Nephron (organoid): ENCODE data around the gene MTFMT.
A peak's percentile ranks its signal among the peaks of the same experiment; 100 is the strongest.

Experiments used
- H3K27ac Mint-ChIP-seq, 3 experiments: 2 replicates each; pipeline ENCODE4 v1.8.0; 2020; ENCODE audit warnings: mixed read lengths in 3 of 3, mild to moderate bottlenecking in 2 of 3, moderate library complexity in 1 of 3
- H3K27me3 Mint-ChIP-seq: 2 replicates; pipeline ENCODE4 v1.8.0; 2021; ENCODE audit warnings: low read depth, mild to moderate bottlenecking, moderate library complexity, mixed read lengths
- H3K36me3 Mint-ChIP-seq: 2 replicates; pipeline ENCODE4 v1.8.0; 2020; ENCODE audit warnings: low read depth, mixed read lengths
- H3K4me1 Mint-ChIP-seq: 2 replicates; pipeline ENCODE4 v1.8.0; 2020; ENCODE audit warnings: mixed read lengths
- H3K4me3 Mint-ChIP-seq, 3 experiments: 2 replicates each; pipeline ENCODE4 v1.8.0; 2020; ENCODE audit warnings: mild to moderate bottlenecking in 3 of 3, mixed read lengths in 3 of 3, moderate library complexity in 2 of 3
- H3K9me3 Mint-ChIP-seq: 2 replicates; pipeline ENCODE4 v1.8.0; 2020; ENCODE audit warnings: mixed read lengths
- TF ChIP-seq, protein P1 (sequence below), 3 experiments: fragments of 200-600 bp; sonication (generic); IDR thresholded peaks; one replicate each; pipeline ENCODE4 v1.5.0; 2021; ENCODE audit warnings: antibody characterized with exemption in 3 of 3; ENCODE audit not compliant: unreplicated experiment in 3 of 3

The MTFMT gene

DNA sequence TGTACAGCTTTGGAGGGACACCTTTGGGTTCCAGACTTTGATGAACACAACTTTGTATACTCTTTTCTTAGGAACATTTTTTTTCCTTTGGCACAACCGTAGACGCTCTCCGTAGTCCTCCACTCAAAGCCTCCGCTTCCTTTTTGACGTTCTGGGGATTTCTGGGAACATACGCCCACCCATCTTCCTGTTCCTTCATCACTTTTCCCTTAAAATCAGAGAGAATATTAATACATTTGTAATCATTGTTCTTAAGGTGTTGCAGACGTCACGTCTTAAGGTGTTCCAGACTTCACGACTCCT lies 39.3 kb downstream of the MTFMT start:
- Mint-ChIP-seq H3K4me3 (peak overlapping the region; percentile 90 to 99 (median 99)), H3K36me3 (peaks cover 15% of the 10 kb centered on the region), H3K27ac (peak overlapping the region; percentile 98 to 99 (median 98)), H3K4me1 (peaks cover 58% of the 10 kb centered on the region), H3K27me3 (peaks cover 3% of the 10 kb centered on the region), H3K9me3 (no peaks in the 10 kb centered on the region)
- TF ChIP-seq, protein P1, sequence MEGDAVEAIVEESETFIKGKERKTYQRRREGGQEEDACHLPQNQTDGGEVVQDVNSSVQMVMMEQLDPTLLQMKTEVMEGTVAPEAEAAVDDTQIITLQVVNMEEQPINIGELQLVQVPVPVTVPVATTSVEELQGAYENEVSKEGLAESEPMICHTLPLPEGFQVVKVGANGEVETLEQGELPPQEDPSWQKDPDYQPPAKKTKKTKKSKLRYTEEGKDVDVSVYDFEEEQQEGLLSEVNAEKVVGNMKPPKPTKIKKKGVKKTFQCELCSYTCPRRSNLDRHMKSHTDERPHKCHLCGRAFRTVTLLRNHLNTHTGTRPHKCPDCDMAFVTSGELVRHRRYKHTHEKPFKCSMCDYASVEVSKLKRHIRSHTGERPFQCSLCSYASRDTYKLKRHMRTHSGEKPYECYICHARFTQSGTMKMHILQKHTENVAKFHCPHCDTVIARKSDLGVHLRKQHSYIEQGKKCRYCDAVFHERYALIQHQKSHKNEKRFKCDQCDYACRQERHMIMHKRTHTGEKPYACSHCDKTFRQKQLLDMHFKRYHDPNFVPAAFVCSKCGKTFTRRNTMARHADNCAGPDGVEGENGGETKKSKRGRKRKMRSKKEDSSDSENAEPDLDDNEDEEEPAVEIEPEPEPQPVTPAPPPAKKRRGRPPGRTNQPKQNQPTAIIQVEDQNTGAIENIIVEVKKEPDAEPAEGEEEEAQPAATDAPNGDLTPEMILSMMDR (IDR thresholded peaks at IDR 0.05; ENCODE audit: unreplicated experiment in 3 of 3): no peak

DNA sequence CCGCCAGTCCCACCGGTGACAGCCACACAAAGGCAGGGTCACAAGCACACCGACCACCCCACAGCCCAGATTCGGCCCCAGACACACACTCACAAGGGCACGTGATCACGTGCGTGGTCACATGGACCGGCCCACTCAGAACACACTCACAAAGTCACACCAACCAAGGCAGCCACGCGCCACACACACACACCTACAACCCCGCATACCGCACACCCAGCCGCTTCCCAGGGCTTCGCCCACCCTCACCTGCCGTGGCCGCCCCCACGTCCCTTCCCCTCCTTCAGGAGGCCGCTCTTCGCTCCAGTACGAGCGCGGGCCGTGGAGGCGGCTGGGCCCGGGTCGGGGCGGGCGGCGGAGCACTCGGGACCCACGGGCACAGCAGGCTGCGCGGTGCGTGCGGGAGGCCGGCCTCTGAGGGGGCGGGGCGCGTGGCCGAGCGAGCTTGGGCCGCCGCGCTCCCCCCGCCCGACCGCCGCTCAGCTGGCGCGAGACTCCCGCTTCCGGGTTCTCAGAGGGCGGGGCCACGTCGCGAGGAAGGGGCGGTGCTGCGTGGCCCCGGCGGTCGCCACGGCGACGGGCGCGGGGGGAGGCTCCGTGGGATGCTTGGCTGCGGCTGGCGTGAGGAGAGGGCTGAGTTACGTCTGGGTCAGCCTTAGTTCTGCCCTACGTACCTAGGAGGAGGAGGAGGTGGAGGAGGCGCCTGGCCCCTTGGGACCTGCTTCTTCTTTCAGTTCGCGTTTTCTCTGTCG lies 39.8 kb downstream of the MTFMT start, which contains the start of gene SPG21:
Gene SPG21, minus strand, starts transcription at position 499 of the 752 bp plus-strand sequence. CDS start 6,345 bp downstream, outside the sequence.
- H3K27ac Mint-ChIP-seq: peak within 1 kb of the TSS; percentile 99
- no peaks in the 10 kb centered on the region for H3K9me3 Mint-ChIP-seq
- H3K4me1 Mint-ChIP-seq: peaks cover 61% of the 10 kb centered on the region
- peaks cover 15% of the 10 kb centered on the region for H3K36me3 Mint-ChIP-seq
- H3K4me3 Mint-ChIP-seq: peak within 1 kb of the TSS; percentile 99 to 100 (median 99)
- TF ChIP-seq, protein P1 (IDR thresholded peaks at IDR 0.05; ENCODE audit: unreplicated experiment in 3 of 3): no peak
- peaks cover 3% of the 10 kb centered on the region for H3K27me3 Mint-ChIP-seq

DNA sequence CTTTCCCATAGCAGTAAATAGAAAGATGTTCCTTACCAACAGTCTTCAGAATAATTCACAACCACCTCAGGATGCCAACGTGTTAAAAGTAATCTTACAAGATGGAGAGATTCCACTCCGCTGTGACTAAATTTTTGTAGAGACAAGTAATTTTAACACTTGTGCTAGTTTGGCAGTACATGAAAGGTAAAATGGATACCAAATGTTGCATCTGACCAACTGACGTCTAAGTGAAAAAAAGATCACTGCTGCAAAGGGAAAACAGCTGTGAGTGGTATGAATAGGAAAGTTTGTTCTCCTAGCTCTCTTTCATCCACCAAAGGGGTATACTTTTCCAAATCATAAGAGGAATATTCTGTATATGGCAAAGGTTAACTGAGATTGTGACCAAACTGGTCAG lies 42.3 kb downstream of the MTFMT start:
- H3K36me3 Mint-ChIP-seq: peaks cover 18% of the 10 kb centered on the region
- H3K27ac Mint-ChIP-seq: peak overlapping the region; percentile 47 to 99 (median 70)
- peak overlapping the region; percentile 99 to 100 (median 99) for H3K4me3 Mint-ChIP-seq
- H3K4me1 Mint-ChIP-seq: peaks cover 61% of the 10 kb centered on the region
- H3K9me3 Mint-ChIP-seq: no peaks in the 10 kb centered on the region
- TF ChIP-seq, protein P1 (IDR thresholded peaks at IDR 0.05; ENCODE audit: unreplicated experiment in 3 of 3): no peak
- H3K27me3 Mint-ChIP-seq: peaks cover 3% of the 10 kb centered on the region

DNA sequence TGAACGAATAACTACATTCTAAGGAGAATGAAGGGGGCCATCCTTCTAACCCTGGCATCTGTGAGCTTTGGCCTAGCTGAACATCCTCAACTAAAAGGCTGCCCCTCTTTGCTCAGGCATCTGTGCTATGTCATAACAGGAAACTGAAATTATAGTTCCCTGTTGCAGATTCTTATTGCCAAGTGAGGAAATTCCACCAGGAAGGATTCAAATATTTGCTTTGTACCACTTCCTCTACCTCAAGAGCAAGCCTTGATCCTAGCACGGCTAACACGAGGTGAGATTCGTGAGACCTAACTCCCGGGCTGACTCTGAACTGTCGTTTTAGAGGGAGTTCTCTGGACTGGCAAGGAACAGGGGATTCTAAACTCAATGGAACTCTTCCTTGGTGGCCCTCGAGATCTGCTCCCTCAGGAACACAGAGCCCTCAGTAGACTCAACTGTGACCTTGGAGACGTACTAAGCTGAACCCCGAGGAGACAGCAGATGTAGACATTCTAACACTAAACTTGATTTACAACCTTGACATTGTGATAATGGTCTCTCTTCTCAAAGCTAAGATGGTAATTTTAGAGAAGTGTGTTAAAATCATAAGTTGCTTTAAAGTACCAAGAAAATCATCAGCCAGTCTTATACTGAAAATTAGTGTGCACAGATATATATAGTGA lies 43.9 kb downstream of the MTFMT start:
- Mint-ChIP-seq H3K4me3 (peak overlapping the region; percentile 33 to 81 (median 75)), H3K9me3 (no peaks in the 10 kb centered on the region), H3K27ac (peak overlapping the region; percentile 34 to 77 (median 70)), H3K4me1 (peaks cover 53% of the 10 kb centered on the region), H3K27me3 (peaks cover 3% of the 10 kb centered on the region), H3K36me3 (peaks cover 24% of the 10 kb centered on the region)
- TF ChIP-seq, protein P1 (IDR thresholded peaks at IDR 0.05; ENCODE audit: unreplicated experiment in 3 of 3): no peak

DNA sequence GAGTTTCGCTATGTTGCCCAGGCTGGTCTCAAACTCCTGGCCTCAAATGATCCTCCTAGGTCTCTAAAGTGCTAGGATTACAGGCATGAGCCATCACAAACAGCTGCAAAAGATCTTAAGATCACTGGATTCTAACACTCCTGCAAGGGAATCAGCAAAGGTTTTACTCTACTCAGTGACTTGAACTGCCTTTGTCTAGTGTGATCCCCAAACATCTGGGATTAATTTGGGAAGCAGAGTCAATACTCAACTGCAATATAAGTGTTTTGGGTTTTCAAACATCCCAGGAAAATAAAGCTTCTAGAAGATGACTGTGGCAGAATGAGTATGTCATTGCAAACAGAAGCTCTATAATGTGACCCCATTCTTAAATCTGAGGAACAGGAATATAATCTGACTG lies 47.0 kb downstream of the MTFMT start:
- peak overlapping the region; percentile 53 to 84 (median 70) for H3K27ac Mint-ChIP-seq
- TF ChIP-seq, protein P1 (IDR thresholded peaks at IDR 0.05; ENCODE audit: unreplicated experiment in 3 of 3): no peak
- H3K4me3 Mint-ChIP-seq: peak overlapping the region in 1 of 3 experiments; percentile 24
- no peaks in the 10 kb centered on the region for H3K9me3 Mint-ChIP-seq
- H3K36me3 Mint-ChIP-seq: peaks cover 41% of the 10 kb centered on the region
- H3K4me1 Mint-ChIP-seq: peaks cover 46% of the 10 kb centered on the region
- no peaks in the 10 kb centered on the region for H3K27me3 Mint-ChIP-seq
